Epithelial cell of proximal tubule (primary cell): ENCODE data around the gene CP. TPM values are rescaled to one million over a fixed set of nuclear protein-coding genes. Genes with fewer than 3 reads are reported as not detected.

ENCODE experiments used
- DNase-seq: peaks from one replicate; pipeline ENCODE4 v3.0.0-alpha.2; 2011; ENCODE audit warnings: low read depth
- H3K4me3 ChIP-seq: 2 replicates; pipeline ENCODE4 v1.5.1; 2011; ENCODE audit warnings: low read depth, mild to moderate bottlenecking, low read length
- total RNA-seq: library from RNA; depleted of rRNA; stranded (reverse); fragments of >200 nt; gene quantifications from 2 replicates; pipeline ENCODE4 v1.2.3, GENCODE V29; 2015
- TF ChIP-seq, protein P1 (sequence below): conservative IDR thresholded peaks from 2 replicates; pipeline ENCODE4 v1.5.1; 2012; ENCODE audit warnings: low read depth, mild to moderate bottlenecking, low read length

Gene CP
- total RNA-seq, 1 donor from 2014 or later = not detected

DNA sequence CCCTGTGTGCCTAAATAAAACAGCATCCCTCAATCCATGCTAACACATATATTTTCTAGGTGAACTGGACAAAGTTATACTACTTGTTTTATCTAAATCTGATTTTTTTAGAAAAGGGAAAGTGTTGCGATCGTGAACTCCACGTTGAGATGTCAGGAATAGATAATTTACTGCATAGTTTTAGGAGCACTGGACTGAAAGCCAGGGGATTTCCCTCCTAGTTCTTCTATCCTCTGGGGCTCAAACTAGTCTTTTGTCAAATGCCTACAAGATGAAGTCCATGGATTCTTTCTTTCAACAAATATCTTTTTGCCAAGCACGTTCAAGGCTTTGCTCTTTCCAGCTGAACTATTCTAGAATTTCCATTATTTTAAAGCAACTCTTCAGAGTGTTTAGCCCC, 92.8 kb downstream of the CP start:
- TF ChIP-seq, protein P1, sequence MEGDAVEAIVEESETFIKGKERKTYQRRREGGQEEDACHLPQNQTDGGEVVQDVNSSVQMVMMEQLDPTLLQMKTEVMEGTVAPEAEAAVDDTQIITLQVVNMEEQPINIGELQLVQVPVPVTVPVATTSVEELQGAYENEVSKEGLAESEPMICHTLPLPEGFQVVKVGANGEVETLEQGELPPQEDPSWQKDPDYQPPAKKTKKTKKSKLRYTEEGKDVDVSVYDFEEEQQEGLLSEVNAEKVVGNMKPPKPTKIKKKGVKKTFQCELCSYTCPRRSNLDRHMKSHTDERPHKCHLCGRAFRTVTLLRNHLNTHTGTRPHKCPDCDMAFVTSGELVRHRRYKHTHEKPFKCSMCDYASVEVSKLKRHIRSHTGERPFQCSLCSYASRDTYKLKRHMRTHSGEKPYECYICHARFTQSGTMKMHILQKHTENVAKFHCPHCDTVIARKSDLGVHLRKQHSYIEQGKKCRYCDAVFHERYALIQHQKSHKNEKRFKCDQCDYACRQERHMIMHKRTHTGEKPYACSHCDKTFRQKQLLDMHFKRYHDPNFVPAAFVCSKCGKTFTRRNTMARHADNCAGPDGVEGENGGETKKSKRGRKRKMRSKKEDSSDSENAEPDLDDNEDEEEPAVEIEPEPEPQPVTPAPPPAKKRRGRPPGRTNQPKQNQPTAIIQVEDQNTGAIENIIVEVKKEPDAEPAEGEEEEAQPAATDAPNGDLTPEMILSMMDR = no peak

GRCh38 chr3:149122721-149123578, 98.7 kb downstream of the CP start:
- DNase-seq = no peak
- no peak overlapping the region for H3K4me3 ChIP-seq
- TF ChIP-seq, protein P1 = no peak

More for the DNA sequence above, 92.8 kb downstream of the CP start:
- DNase-seq = no peak
- H3K4me3 ChIP-seq = peak overlapping the region; percentile 93

Other genes starting within 250 kb of the CP start
- 18.0 and 40.8 TPM in 2 replicates for gene GYG1, start 230.3 kb downstream of the CP start, total RNA-seq
- 24.4 and 34.5 TPM in 2 replicates for gene HLTF, start 135.3 kb downstream of the CP start, total RNA-seq
- 30.7 and 32.7 TPM in 2 replicates for gene HPS3, start 92.2 kb downstream of the CP start, total RNA-seq
- 1.4 TPM in 2 replicates for gene TM4SF18, start 111.8 kb upstream of the CP start, total RNA-seq
- gene TM4SF1, start 155.8 kb upstream of the CP start, total RNA-seq = 304 and 345 TPM in 2 replicates